IPS-NIHi7 (cell line): ENCODE data around the gene TTYH2.

Source experiments
- DNase-seq: peaks from one replicate; pipeline ENCODE4 v3.0.0; 2012; ENCODE audit warnings: mixed read lengths; ENCODE audit errors: extremely low spot score

The TTYH2 gene

DNA sequence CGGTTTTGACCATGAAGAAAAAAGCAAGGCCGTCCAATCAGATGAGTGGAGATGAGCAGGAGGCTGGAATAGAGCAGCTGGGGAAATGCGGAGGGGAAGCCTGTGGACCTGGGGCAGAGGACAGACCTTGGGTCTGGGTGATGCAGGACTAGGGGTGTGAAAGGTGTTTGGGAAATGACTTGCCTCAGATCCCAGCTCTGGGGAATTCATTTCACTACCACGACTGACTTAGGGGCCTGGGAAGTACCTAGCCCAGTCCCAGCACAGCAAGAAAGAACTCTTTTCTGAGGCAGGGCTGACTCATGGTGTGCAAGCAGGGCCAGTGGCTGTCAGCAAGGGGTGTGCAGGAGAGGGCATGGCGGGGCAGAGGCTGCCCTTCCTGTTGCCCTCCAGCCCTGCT is 75.4 kb downstream of the TTYH2 start:
- no peak for DNase-seq

DNA sequence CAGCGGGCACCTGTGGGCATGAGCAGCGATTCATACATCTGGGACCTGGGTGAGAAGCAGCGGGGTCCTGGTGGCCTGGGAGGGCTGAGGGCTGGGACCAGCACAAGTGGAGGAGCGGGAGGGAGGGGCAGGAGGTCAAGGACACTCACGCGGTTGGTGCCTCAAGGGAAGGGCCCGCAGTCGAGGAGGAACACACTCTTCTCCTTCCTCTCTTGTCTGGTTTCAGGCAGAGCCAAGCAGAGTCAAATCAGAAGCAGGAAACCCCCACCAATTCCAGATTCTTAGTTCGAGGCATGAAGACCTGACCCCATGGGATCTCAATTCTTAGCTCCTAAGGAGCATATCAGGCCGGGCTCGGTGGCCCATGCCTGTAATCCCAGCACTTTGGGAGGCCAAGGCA is 76.3 kb downstream of the TTYH2 start:
- no peak for DNase-seq

DNA sequence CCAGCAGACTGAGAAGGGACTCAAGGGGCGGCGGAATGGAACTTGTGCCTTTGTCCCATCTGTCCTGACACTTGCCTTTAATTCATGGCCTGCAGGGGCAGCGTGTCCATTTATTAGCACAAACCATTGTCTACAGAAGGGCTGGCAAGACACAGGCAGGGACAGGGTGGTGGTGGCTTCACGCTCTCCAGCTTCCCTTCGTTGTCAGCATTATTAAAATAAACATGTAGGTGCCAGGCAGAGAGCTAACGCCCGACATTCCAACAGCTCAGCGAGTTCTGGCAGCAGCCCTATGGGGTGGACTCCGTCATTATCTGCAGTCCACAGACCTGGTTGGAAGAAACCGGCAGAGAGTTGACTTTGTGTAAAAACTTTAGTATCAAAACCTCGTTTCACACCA is 77.0 kb downstream of the TTYH2 start:
- DNase-seq = no peak

DNA sequence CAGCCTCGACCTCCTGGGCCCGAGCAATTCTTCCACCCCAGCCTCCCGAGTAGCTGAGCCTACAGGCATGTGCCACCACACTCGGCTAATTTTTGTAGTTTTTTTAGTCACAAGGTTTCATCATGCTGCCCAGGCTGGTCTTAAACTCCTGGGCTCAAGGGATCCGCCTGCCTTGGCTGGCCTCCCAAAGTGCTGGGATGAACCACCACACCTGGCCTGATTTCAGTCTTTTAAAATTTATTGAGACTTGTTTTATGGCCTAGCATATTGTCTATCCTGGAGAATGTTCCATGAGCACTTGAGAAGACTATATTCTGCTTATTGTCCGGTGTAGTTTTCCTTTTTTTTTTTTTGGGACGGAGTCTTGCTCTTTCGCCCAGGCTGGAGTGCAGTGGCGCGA is 79.1 kb downstream of the TTYH2 start:
- DNase-seq = no peak

DNA sequence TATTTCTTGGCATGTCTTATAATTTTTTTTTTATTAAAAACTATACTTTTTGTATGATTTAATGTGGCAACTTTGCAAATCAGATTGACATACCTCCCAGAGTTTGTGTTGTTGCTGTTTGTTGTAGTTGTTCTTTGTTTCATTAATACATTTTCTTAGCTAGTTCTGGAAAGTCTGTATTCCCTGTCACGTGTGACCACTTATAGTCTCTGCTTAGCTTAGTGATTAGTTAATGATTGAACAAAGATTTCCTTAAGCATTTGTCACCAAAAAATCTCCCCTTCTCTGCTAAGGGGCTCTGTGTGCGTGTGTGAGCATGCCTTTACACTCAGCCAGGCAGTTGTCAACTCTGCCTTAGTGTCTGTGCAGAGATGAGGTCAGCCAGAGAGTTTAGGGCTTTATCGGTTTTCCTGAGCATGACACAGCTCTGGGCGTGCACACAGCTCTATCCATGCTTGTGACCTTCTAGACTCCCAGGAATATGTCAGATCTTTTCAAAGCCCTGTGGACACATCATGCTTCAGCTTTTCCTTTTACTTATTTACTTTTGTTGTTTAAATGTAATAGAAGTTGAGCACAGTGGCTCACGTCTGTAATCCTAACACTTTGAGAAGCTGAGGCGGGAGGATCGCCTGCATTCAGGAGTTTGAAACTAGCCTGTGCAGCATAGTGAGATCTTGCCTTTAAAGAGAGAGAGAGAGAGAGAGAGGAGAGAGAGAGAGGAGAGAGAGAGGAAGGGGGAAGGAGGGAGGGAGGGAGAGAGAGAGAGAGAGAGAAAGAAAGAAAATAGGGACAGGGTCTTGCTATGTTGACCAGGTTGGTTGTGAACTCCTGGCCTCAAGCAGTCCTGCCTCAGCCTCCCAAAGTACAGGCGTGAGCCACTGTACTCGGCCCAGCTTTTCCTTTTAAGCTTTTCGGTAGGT is 82.5 kb downstream of the TTYH2 start:
- DNase-seq = no peak

DNA sequence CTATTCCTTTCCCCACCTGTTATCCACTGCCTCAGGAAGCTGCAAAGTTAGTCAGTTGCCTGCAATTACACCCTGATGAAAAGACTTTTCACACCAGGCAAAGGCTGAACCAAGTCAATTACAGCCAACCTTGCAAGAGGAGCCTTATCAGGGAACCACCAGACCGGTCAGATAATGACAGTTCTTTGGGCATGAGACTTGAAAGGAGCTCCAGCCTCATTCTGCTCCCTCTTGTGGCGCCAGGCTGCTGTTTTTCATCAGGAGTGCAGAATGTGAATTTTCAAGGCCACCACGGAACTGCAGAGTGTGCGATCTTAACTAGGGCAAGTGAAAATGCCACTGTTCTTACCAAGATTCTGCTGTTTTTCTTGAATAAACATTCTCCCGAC is 83.2 kb downstream of the TTYH2 start:
- peak; percentile 75 for DNase-seq

DNA sequence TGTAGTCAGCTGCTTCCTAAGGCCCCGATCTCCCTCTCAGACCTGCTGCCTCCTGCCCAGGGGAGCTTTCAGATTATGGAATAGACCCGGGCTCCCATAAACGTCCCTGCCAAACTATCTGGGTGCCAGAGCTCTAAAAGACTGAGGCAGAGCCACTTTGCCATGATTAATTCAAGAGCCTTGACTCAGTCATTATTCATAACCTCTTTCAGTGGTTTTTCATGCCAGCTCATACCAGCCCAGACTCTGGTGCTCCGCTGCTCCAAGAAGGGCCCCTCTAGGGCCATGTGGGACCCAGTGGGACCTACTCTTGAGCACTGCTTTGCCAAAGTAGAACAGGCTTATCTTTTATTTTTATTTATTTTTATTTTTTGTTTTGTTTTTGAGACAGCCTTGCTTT is 84.6 kb downstream of the TTYH2 start:
- DNase-seq = no peak

DNA sequence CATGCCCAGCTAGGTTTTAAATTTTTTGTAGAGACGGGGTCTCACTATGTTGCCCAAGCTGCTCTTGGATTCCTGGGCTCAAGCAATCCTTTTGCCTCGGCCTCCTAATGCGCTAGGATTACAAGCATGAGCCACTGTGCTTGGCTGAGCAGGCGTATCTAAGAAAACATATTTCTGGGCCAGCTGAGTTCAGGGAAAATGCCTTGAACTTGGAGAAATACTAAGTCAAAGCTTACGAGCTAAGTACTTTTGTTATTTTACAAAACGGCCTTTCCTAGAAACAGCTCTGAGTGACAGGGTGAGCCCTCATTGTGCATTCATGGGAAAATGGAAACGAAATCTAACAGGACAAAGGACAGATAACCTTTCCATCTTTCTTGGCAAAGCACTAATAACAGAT is 85.4 kb downstream of the TTYH2 start:
- no peak for DNase-seq

DNA sequence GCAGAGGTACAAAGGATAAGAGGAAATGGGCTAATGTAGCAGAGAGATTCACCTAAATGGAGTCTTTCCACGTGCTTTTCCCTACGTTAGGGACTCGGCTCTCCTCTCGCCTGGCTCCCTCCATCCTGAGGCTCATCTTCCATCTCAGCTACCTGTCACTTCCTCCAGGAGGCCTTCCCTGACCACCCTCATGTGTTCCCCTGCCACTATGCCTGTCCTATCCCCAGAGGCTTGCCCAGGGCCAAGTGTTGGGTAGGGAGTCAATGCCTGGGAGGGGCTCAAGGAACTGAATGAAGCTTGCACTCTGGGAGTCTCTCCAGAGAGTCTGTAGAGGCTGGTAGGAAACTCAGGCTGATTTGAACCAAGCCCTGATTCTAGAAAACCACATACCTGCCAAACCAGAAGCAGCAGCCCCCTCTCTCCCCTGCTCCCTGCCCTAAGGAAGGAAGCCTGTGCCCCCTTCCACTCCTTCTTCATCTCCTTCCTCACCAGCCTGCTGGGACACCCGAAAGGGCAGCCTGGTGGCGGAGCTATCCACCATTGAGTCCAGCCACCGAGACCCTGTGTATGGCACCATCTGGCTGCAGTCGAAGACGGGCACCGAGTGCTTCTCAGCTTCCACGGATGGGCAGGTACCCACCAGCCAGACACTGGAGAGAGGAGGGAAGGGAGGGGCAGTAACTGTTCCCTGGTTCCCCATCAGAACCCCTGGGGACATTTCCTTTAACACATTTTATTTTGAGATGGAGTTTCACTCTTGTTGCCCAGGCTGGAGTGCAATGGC is 86.0 kb downstream of the TTYH2 start:
- DNase-seq = no peak

DNA sequence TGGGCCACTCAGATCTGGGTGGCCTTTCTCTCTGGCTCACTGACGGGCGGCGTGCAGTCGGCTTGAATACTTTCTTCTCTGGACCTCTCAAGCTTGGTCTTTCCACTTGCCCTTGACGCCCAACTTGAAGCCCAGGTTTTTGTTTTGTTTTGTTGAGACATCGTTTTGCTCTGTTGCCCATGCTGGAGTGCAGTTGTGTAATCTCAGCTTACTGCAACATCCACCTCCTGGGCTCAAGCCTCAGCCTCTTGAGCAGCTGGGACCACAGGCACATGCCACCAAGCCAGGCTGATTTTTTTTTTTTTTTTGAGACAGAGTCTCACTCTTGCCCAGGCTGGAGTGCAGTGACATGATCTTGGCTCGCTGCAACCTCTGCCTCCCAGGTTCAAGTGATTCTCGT is 89.9 kb downstream of the TTYH2 start:
- no peak for DNase-seq

DNA sequence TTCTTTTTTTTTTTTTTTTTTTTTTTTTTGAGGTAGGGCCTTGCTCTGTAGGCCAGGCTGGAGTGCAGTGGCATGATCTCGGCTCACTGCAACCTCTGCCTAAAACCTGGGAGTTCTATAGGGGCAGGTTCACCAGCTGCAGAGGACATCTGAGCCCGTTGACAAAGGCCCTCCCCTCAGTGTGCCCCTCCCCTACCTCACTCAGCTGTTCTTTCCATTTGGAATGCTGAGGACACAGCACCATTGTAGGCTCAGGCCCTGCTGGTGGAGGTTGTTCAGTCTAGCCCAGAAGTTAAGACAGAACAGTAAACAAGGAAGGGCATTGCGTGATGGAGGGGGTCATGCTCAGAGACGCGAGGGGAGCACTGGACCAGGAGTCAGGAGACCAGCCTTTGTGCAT is 90.8 kb downstream of the TTYH2 start:
- no peak for DNase-seq

DNA sequence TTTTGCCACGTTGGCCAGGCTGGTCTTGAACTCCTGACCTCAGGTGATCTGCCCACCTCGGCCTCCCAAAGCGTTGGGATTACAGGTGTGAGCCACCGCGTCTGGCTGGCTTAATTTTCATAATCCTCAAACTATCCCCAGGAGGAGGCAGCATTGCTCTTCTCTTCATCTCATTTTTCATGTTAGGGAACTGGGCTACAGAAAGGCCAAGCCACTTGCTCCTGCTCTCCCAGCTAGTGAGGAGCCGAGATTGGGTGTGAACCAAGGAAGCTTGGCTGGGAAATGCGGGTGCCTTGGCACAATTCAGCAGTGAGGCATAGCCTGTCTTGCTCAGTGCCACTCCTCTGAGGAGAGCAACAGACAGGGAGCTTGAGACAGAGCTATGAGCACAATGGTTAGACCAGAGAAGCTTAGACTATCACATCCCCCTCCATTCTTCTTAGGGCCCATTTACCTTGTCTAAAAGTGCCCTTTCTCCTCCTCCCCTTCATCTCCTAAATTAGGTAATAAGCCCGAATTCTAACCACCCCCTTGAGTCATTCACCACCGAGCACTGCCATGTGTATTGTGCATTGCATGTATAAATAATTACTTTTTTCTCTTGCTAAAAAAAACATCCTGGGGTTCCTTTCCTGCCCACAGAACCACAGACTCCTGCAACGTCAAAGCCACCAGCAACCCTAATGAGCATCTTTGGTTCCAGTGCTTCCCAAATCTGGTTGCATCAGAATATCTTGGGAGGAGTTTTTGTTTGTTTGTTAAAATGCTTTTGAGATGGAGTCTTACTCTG is 92.7 kb downstream of the TTYH2 start:
- no peak for DNase-seq

DNA sequence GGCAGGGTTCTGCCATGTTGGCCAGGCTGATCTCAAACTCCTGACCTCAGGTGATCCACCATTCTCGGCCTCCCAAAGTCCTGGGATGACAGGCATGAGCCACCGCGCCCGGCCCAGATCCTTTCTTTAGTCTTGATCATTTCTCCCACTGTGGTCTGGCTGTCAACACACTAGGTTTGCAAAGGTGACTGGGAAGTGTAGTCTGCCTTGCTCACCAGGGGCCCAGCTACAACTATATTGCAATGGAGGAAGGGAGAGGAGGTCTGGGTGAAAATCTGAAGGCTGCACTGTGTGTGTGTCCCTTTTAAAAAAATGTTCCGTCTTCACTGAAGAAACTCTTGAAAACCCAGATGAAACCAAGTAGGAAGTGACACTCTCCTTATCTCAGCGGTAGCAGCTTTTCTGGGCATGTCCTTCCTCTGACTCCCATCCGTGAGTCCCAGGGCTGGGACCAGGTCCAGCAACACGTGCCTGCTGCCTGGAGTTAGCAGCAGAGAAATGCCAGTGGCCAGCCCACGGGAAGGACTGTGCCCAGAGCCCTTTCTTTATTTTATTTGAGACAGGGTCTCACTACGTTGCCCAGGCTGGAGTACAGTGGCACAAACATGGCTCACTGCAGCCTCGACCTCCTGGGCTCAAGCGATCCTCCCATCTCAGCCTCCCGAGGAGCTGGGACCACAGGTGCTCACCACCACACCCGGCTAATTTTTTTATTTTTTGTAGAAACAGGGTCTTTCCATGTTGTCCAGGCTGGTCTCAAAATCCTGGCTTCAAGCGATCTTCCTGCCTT is 94.8 kb downstream of the TTYH2 start:
- no peak for DNase-seq

DNA sequence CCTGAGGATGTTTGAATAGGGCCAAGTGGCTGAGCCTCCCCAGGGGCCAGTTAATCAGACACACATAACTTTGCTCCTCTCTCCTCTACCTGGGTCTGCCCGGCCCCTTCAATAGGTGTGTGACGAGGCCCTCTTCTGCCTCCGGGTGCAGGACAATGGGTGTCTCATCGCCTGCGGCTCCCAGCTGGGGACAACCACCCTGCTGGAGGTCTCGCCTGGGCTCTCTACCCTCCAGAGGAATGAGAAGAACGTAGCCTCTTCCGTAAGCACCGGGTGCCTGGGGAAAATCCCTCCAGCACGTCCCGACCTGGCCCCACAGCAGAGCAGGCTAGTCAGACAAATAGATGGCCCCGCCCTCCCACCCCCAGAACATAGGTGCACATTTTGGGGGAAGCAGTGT is 96.5 kb downstream of the TTYH2 start:
- no peak for DNase-seq
